Activated T-cell treated with anti-CD3 and anti-CD28 coated beads for 24 hours (primary cell): ENCODE measurements around the gene LCE3B.

ENCODE experiments used
- DNase-seq: peaks from one replicate; pipeline ENCODE4 v3.0.0-alpha.2; 2020; ENCODE audit warnings: low read depth

LCE3B gene

GRCh38 chr1:152658649-152659048 lies 45.0 kb downstream of the LCE3B start:
- DNase-seq: no peak

- no peak for DNase-seq
Observed at GRCh38 chr1:152663098-152663497, 49.5 kb downstream of the LCE3B start, which contains the start of gene LCE2D. Gene LCE2D, plus strand, starts transcription at chr1:152663380. Its CDS starts 726 bp downstream, at chr1:152664106.
